SU-DHL-6 (cell line): Measurements from ENCODE around the gene DOC2B.

ENCODE experiments used
- EZH2phosphoT487 ChIP-seq: fragments of 200-600 bp; sonication (generic), shearing (Covaris generic); conservative IDR thresholded peaks from 2 replicates; pipeline ENCODE4 v1.6.1; 2018; ENCODE audit warnings: mild to moderate bottlenecking, antibody characterized with exemption, low read length, moderate library complexity, mixed read lengths
- TF ChIP-seq, protein P1 (sequence below): fragments of 200-600 bp; sonication (generic); IDR thresholded peaks from one replicate; pipeline ENCODE4 v1.5.1; 2017; ENCODE audit warnings: antibody characterized with exemption, mild to moderate bottlenecking, low read length, moderate library complexity; ENCODE audit not compliant: insufficient read depth, poor library complexity, severe bottlenecking

DNA sequence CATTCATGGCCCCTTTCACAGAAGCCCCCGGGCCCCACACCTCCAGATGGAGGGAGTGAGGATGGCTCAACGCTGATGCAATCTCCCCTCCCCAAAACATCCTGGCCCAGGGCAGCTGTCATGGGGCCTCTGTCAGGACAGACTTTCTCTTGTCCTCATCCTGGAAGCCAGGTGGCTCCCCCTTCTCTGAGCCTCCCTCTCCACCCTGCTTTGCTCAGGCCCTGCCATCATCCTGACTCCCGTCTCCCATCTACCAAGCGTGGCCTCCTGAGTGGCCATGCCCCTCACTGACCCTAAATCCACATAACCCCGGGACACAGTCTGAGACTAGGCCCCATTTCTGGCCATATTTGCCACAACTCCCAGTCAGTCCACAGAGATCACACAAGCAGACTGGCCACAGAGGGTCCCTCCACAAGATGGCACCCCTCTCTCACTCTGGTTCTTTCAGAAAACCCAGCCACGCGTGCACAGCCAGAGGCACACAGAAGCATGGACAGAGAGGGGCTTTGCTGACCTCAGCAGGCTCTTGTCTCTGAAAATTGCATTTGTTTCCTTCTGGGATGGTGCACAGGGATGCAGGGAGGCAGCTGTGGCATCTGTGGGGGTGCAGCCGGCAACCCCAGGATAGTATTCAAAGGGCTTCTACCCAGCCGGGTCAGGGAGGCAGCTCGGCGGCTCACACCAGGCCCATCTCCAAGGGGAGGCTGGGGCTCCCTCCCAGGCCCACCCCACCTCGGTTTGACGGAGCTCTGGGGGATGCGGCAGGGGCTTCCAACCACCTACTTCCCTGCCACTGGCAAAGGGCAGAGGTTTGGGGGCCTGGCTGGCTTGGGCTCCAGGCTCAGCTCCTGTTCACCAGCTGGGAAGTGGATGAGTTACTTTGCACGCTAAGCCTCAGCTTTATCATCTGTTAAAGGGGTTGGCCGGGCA is 16.9 kb downstream of the DOC2B start:
- TF ChIP-seq, protein P1, sequence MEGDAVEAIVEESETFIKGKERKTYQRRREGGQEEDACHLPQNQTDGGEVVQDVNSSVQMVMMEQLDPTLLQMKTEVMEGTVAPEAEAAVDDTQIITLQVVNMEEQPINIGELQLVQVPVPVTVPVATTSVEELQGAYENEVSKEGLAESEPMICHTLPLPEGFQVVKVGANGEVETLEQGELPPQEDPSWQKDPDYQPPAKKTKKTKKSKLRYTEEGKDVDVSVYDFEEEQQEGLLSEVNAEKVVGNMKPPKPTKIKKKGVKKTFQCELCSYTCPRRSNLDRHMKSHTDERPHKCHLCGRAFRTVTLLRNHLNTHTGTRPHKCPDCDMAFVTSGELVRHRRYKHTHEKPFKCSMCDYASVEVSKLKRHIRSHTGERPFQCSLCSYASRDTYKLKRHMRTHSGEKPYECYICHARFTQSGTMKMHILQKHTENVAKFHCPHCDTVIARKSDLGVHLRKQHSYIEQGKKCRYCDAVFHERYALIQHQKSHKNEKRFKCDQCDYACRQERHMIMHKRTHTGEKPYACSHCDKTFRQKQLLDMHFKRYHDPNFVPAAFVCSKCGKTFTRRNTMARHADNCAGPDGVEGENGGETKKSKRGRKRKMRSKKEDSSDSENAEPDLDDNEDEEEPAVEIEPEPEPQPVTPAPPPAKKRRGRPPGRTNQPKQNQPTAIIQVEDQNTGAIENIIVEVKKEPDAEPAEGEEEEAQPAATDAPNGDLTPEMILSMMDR, result peak; percentile 38
- TF ChIP-seq EZH2phosphoT487, result no peak
